HG02588 (cell line): Measurements from ENCODE around the gene CAPN9.
"Not testable (repeated sequence)": the region's sequence is repeated elsewhere in the genome, so short reads cannot be mapped to it uniquely, and the experiment has no call there.

Experiments
- ATAC-seq: cut with Tn5 transposase; IDR thresholded peaks from one replicate; pipeline ENCODE4 v1.9.1; 2021; ENCODE audit warnings: mild to moderate bottlenecking, moderate library complexity; ENCODE audit not compliant: unreplicated experiment

Gene CAPN9, protein sequence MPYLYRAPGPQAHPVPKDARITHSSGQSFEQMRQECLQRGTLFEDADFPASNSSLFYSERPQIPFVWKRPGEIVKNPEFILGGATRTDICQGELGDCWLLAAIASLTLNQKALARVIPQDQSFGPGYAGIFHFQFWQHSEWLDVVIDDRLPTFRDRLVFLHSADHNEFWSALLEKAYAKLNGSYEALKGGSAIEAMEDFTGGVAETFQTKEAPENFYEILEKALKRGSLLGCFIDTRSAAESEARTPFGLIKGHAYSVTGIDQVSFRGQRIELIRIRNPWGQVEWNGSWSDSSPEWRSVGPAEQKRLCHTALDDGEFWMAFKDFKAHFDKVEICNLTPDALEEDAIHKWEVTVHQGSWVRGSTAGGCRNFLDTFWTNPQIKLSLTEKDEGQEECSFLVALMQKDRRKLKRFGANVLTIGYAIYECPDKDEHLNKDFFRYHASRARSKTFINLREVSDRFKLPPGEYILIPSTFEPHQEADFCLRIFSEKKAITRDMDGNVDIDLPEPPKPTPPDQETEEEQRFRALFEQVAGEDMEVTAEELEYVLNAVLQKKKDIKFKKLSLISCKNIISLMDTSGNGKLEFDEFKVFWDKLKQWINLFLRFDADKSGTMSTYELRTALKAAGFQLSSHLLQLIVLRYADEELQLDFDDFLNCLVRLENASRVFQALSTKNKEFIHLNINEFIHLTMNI

DNA sequence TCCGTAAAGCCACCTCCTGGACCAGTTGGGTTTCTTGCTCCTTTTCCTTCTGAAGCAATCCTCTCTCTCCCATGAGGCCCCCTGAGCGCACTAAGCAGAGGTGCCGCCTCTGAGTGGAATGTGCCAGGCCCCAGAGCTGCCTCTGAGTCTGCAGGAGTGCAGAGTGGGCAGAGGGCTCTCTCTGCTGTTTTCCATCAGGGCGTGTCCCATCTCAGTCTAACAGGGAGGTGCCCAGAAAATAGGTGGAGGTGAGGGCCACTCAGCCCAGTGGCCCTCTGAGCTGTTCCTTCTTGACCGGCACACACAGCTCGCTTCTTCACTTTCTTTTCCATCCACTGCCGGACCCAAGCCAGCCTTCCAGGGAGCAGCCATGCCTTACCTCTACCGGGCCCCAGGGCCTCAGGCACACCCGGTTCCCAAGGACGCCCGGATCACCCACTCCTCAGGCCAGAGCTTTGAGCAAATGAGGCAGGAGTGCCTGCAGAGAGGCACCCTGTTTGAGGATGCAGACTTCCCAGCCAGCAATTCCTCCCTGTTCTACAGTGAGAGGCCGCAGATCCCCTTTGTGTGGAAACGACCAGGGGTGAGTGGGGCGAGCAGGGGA lies at the start of gene CAPN9:
Gene CAPN9 (plus strand): TSS at position 262 of the 604 bp plus-strand sequence. CDS start 109 bp downstream, at position 371.
- no peak for ATAC-seq

DNA sequence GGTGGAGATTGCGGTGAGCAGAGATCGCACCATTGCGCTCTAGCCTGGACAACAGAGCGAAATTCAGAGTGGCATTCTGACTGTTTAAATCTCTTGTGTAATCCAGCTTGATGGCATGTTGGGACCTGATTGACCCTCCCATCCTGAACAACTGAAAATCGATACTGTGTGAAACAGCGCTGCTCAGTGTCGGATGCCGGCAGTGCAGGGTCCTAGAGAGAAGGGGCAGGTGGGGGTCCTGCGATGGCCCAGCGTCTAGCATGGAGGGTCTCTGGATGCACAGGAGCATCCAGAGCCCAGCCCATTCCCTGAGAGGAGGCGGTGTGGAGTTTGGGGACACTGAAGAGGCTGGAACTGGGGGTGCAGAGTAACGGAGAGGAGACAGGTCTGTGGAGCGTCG lies 49.1 kb upstream of the CAPN9 start:
- ATAC-seq = no peak

DNA sequence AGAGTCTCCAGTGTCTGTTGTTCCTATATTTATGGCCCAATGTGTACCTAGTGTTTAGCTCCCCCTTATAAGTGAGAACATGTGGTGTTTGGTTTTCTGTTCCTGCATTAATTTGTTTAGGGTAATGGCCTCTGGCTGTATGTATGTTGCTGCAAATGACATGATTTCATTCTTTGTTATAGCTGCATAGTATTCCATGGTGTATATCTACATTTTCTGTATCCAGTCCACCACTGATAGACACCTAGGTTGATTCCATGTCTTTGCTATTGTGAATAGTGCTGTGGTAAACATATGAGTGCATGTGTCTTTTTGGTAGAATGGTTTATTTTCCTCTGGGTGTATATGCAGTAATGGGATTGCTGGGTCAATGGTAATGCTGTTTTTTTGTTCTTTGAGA lies 48.2 kb upstream of the CAPN9 start:
- not testable (repeated sequence) for ATAC-seq

DNA sequence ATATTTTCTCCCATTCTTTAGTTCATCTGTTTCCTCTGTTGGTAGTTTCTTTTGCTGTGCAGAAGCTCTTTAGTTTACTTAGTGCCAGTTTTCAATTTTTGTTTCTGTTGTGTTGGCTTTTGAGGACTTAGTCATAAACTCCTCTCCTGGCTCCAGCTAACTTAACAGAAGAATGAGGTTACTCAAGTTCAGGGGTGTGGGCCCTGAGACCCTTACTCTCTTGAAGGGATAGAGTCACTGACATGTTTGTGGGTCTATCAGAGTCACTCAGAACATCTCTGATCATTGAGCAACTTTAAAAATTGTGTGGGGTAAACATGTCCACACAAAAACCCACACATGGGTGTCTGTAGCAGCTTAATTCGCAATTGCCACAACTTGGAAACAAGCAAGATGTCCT lies 47.5 kb upstream of the CAPN9 start:
- ATAC-seq = no peak

DNA sequence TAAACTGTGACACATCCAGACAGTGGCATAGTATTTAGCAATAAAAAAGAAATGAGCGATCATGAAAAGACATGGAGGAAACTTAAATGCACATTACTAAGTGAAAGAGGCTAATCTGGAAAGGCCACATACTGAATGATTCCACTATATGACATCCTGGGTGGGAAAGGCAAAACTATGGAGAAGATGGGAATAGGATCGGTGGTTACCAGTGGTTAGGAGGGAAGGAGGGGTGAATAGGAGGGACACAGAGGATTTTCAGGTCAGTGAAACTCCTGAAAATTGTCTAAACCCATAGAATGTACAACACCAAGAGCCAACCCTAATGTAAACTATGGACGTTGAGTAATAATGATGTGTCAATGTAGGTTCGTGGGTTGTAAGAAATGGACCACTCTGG lies 47.1 kb upstream of the CAPN9 start:
- no peak for ATAC-seq

DNA sequence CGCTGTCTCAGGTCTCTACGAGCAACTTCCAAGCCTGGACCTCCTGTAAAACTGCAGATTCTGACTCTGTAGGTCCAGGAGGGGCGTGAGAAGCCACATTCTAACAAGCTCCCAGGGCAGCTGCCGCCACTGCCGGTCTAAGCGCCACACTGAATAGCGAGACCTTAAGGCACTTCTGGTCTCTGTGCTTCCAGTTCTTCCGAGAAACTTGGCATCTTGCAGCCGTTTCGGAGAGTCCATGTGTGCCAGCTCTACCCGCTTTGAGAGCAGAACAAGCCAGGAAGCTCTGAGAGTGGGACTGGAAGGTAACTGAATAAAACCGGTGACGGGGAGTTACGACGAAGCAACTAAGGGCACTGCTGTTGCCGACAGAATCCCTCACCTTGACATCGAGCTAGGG lies 45.8 kb upstream of the CAPN9 start:
- no peak for ATAC-seq

DNA sequence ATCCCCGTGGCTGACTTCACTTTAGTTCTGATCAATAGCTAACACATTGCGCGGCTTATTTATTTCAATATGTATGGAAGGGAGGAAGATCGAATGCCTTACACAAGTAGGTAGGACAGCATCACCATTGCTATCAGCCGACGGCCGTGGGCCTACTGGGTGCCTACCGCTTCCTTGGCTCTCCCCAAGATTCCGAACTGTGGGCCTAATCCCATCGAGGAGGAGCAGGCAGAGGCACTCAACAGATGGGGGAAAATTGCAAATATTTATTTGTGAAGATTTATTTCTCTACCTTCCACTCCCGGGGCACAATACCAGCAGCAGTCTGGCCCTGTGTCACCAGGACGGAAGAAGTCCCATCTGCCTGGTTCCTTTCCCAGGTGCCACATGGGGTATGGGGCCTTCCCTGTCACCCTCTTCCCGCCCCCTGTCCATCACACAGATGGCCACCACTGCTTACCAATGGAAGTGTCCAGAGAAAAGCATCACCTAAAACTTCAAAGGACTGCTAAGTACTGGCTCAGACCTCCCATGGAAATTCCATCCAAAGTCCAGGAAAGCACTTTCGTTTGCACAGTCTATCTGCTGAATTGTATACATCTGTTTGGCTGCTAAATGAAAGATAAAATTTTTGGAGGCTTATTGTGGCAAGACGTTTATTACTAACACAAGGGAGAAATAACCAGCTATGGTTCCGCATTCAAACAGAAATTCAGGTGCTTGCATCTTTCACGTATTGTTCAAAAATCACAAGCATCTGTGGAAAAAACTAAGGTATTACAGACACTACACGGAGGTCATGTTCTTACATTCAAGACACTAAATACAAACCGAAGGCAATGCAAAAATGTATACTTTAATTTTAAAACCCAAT lies 45.1 kb upstream of the CAPN9 start:
- no peak for ATAC-seq

DNA sequence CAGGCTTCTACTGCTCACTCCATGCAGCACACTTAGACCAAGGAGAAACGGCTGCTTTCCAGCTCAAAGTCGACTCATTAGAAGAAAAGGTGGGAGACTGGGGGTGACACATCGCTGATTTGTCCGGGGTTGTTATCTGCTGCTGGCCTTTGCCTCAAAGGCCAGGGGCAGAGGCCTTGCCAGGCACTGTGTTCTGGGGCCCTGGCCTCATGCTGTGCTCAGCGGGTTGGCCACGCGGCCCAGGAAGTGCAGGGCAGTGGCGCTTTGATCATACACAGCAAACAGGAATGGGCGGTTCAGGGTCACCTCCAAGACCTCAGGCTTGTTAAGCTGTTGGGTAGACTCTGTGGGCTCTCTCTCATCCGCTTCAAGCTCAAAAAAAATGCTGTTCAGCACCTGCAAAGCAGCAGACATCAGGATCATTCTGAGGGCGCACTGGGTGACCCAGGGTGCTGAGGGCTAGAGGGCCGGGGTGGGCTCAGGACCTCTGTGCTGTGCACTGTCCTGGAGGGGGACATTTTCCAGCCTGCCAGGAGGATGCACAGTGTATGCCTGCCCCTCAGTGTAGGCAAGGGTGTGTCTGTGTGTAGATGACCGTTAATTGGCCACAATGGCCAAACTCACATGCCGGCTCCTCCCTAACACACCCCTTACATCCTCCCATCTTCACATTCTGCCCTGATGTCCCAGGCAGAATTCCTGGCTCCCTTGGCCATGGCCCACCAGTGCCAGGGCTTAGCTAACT lies 44.1 kb upstream of the CAPN9 start:
- ATAC-seq = no peak

DNA sequence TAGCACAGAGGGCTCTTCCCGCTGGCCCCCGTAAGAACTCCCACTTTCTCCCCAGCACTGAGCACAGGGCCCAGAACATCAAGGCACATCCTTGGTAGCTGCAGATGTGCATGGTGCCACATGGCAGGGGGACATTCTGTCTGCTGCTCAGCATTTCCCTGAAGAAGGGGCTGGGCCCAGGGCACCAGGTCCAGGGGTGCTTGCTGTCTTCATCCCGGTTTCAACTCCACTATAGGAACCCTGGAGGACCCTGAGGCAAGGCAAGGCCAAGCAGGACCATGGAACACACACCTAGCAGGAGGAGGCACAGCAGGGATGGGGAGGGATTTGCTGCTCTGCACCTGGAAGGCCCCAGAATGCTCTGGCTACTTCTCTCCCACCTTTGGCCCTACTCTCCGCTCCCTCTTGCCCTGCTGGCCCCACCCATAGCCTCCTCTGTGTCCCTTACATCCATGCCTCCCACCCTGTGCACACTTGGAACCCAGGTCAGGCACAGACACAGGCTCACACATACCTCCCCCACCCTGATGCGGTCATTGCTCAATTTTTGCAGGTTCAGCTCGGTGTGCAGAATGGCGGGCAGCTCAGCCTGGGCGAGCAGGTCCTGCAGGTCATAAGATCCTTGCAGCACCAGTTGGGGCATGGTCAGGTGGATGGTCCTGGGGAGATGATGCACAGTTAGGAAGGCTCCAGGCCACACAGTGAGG lies 43.4 kb upstream of the CAPN9 start:
- ATAC-seq = no peak

DNA sequence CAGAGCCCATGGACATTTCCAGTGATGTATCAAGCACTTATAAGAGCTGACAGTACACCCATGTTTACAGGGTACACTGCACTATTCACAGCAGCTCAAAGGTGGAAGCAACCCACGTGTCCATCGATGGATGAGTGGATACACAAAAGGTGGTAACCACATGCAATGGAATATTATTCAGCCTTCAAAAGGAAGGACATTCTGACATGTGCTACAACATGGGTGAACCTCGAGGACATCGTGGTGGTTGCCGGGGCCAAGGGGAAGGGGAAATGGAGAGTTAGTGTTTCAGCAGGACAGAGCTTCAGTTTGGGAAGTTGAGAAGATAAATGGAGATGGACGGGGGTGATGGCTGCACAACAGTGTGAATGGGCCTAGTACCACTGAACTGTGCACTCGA lies 42.4 kb upstream of the CAPN9 start:
- ATAC-seq = no peak

DNA sequence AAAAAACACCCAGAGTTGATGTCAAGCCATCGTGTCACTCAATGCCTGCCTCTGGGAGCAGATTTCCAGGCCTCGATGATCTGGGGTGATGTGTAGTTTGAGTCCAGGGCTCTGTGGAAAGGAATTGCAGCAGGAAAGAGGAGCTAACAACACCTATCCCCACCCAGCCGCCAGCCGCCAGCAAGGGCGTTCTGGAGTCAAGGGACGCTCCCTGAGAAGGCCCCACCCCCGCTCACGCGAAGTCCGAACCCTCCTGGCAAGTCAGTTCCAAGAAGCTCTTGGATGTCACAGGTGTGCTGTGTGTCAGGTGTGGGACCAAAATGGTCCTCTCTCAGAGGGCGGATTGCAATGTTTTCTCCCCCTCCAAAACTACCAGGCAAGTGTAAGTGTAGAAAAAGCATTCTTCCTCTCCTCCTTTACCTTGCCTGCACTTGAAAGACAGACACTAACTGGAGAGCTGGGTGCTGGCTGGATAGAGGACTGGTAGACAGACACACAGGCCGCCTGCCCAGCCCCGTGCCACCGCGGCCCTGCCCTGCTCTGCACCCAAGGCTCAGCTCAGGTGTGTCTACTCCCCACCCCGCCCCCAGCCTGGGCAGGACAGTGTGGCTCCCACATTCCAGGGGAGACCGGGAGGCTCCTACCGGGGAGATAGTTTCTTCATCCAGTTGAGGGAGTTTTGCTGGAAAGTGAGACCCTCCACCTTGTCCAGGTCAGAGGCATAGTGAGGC lies 41.7 kb upstream of the CAPN9 start:
- ATAC-seq = no peak

DNA sequence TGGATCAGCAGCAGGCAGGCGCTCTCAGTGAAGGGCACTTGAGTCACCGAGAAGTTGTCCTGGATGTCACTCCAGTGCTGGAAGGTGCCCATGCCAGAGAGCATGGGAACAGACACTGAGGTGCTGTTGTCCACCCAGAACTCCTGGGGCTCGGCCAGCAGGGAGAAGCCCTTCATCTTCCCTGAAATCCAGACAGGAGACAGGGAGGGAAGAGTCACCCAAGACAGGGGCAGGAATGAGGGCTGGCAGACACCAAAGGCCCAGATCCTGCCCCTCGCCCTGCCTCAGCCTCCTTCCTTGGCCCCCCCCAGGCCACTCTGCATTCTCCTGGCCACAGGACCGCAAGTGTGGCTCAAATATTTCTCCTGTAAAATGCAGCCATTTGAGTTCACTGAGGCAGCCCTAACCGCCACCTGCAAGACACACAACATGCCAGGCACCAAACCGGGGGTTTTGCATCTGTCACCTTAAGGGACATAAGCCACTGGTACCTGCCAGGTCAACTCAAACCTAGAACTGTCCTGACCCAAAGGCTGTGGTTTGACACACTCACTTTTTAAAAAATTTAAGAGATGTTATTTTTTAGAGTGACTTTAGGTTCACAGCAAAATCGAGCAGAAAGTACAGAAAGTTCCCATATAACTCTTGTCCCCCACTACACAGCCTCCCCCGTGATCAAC lies 41.0 kb upstream of the CAPN9 start:
- no peak for ATAC-seq

DNA sequence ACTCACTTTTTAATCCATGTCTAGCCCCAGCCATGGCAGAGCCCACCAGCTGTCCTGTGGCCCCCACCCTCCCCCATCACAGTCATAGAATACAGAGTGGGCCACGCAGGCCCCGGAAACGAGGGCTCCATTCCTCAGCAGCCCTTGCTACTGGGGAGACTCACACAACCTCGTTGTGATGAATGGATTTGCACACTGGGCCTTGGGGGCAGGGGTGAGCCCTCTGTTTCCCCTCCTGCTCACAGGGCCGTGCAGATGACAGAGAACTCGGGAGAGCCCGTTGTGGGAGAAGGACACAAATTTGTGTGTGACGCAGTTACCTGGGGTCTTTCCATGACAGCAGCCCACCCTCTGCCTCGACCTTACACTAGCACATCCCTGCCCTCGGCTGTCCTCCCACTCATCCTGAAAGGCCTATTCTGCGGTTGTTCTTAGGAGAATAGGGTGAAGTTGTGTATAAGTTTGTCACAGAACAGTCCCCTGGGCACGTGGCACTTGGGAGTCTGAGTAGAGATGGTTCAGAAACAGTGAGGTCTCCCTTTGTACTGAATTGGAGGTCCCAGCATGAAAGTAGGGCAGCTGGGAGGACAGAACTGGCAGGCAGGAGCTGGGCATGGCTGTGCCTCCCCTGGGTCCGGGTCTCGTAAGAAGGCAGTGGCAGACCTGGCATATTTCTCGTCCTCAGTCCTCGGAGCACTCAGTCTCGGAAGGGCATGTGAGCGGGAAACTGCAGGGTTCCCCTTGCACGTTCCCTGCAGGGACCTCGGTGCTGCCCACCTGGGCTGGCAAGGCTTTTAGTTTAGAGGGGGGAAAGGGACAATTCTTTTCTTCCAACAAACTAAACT lies 40.1 kb upstream of the CAPN9 start:
- ATAC-seq = no peak

DNA sequence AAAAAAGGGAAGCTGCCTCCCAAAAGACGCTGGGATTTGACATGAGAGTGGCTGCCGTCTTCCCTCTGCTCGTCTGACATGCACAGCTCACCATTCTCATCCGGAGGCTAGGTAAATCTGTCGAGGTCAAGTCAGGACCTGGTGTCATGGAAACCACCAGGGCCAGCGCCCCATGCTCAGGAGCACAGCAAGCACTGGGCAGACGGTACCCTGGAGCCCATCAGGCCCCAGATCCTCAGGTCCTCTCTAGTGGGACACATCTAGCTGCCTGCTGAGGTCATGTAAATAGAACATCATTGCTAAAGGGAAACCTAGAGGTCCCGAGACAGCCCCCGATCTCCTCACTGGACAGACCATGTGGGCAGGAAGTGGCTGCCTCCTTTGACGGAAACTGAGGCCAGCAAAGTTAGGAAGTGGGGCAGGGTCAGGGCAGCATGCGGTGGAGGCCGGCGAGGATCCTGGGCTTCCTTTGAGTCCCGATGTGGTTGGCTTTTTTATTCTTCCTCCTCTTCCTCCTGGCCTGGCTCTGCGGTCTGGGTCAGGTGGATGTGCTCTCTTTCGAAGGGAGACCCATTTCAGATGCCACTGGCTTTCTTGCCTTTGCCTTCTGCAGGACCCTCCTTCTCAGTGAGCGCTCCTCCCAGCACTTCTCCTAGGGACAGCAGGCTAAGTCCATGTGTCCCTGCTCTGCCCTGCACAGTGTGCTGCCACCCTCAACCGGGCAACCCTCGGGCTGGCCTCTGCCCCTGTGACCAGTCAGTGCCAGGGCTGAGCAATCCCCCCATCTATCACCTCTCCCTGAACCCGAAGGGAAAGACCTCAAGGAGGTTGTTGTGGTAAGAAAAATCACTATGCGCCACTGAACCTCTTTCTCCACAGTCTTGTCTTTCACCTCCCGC lies 39.2 kb upstream of the CAPN9 start:
- ATAC-seq = no peak

DNA sequence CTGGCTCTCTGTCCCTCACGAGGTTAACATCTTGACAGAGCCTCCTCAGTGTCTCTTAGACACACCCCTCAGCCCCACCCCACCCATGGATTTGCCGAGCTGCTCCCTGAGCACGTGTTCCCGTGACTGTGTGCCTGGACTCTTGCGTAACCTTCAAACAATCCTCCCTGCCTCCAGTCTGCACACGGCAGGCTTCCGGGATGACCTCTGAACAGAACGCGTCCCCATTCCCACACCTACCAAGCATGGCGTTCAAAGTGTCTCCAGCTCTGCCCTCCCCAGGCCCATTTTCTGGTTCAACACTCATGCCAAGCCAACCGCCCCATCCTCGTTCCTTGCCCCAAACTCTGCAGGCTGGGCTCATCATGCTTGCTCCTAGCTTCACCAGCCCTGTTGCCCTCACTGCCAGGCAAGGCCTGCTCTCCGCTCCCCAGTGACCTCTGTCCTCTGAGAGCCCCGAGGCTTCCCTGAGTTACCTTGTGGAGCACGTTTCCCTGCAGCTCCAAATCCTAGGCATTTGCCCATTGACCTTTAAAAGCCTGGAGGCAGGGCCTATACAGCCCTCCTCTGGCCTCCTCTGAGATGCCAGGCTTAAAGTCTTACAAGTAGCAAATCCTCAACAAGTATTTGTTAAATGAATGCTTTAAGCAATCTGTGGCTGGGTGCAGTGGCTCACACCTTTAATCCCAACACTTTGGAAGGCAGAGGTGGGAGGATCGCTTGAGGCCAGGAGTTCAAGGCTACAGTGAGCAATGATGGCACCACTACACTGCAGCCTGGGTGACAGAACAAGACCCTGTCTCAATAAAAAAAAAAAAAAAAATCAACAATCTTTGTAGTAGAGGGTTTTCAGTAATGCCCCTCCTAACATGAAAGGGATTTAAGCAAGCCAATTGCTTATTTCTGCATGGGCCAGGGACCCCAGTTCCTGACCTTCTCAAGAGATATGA lies 38.3 kb upstream of the CAPN9 start:
- ATAC-seq = no peak
